Uterus (tissue), 4 donors: ENCODE results near the gene MAPKBP1. TPM values are rescaled to one million over a fixed set of nuclear protein-coding genes. Genes with fewer than 3 reads are reported as not detected.

Experiments used
- DNase-seq, 2 donors: peaks; one replicate each; pipeline ENCODE4 v3.0.0-alpha.2; 2019 to 2020
- H3K27ac ChIP-seq, 2 donors: fragments of 200-600 bp; sonication (generic); 1 replicate in 1 of 2; 2 replicates in 1 of 2; pipeline ENCODE4 v1.5.1; 2016 to 2018
- H3K27me3 ChIP-seq, 2 donors: fragments of 200-600 bp; sonication (generic); one replicate each; pipeline ENCODE4 v1.5.1; 2018 to 2019; ENCODE audit warnings: control low read depth in 1 of 2
- H3K36me3 ChIP-seq, 2 donors: fragments of 200-600 bp; sonication (generic); one replicate each; pipeline ENCODE4 v1.5.1; 2019; ENCODE audit warnings: control low read depth in 1 of 2
- H3K4me1 ChIP-seq, 2 donors: fragments of 200-600 bp; sonication (generic); one replicate each; pipeline ENCODE4 v1.5.1; 2018 to 2019; ENCODE audit warnings: control low read depth in 1 of 2
- H3K4me3 ChIP-seq, 2 donors: fragments of 200-600 bp; sonication (generic); 1 replicate in 1 of 2; 2 replicates in 1 of 2; pipeline ENCODE4 v1.5.1; 2018 to 2019; ENCODE audit warnings: mild to moderate bottlenecking in 1 of 2
- H3K9me3 ChIP-seq, 2 donors: fragments of 200-600 bp; sonication (generic); one replicate each; pipeline ENCODE4 v1.5.1; 2019; ENCODE audit warnings: control low read depth in 1 of 2
- POLR2A ChIP-seq, 2 donors: fragments of 450-650 bp; IDR thresholded peaks; one replicate each; pipeline ENCODE4 v1.6.1; 2016; ENCODE audit warnings: antibody characterized with exemption in 2 of 2, mild to moderate bottlenecking in 1 of 2, moderate library complexity in 1 of 2
- intact Hi-C: fragments of 100-400 bp; cut with DNase I; formaldehyde crosslinking; loops from one replicate; pipeline ENCODE4 v1.15.1; 2023; ENCODE audit warnings: low total_unique reads
- total RNA-seq, 4 donors: library from RNA; depleted of rRNA in 3 of 4; stranded (reverse); fragments of >200 nt in 3 of 4; gene quantifications; one replicate each; pipeline versions ENCODE4 v1.1.0 to v1.2.4, GENCODE V29; 2014 to 2023
- TF ChIP-seq, protein P1 (sequence below), 4 experiments: fragments of 200-600 bp in 2 of 4; fragments of 450-650 bp in 2 of 4; sonication (generic) in 2 of 4; IDR thresholded peaks; one replicate each; pipeline ENCODE4 v1.5.1; 2016 to 2019; ENCODE audit warnings: antibody characterized with exemption in 4 of 4, mild to moderate bottlenecking in 2 of 4, moderate library complexity in 1 of 4
- donor health status: DM: yes; HTN: yes; CAD: no.

MAPKBP1 gene
- total RNA-seq, 4 donors from 2014 or later, result 5.9 to 56.2 (median 23.5) TPM

DNA sequence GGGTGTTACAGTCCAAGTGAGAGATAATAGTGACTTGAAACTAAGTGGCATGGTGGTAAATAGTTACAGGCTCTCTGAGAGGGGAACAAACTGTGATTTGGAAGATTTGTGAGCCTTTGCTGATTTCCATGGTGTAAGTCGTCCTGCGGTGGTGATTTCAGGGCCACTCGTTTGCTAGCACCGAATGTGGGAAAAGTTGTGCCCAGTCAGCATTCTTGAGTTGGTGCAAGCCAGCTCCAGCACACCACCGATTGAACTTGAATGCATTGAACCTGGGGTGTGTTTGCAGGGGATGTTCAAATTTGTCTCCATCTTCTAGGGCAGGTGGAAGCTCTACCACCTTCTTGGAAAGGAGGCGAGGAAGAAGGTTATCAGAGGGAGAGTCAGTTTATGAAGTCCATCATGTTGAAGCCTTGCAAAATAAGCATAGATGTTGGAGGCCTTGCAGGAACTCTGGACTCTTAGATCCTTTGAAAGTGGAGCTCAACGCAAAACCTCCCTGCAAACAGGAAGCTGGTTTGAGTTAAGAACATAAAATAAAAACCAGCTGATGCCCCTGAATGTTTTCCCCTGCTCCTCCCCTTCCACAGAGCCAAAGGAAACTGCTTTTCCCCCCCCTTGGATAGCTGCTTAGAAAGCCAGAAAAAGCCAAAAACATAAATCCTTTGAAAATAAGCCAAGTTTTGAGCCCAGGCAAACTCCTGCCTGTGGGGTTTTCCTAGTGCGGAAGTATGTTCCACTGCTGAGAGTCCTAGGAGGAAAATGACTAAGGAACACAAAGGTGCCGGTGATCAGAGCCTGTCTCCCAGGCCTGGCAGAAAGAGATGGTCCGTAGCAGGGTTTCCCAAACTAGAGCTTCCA is 21.9 kb downstream of the MAPKBP1 start:
- TF ChIP-seq, protein P1, sequence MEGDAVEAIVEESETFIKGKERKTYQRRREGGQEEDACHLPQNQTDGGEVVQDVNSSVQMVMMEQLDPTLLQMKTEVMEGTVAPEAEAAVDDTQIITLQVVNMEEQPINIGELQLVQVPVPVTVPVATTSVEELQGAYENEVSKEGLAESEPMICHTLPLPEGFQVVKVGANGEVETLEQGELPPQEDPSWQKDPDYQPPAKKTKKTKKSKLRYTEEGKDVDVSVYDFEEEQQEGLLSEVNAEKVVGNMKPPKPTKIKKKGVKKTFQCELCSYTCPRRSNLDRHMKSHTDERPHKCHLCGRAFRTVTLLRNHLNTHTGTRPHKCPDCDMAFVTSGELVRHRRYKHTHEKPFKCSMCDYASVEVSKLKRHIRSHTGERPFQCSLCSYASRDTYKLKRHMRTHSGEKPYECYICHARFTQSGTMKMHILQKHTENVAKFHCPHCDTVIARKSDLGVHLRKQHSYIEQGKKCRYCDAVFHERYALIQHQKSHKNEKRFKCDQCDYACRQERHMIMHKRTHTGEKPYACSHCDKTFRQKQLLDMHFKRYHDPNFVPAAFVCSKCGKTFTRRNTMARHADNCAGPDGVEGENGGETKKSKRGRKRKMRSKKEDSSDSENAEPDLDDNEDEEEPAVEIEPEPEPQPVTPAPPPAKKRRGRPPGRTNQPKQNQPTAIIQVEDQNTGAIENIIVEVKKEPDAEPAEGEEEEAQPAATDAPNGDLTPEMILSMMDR (IDR thresholded peaks at IDR 0.05), result peak in 1 of 4 experiments; percentile 14
- TF ChIP-seq POLR2A (IDR thresholded peaks at IDR 0.05), result no peak
- Histone ChIP-seq H3K9me3 (no peaks in the 10 kb centered on the region), H3K27ac (peak overlapping the region; percentile 59 to 81), H3K36me3 (no peaks in the 10 kb centered on the region), H3K27me3 (no peaks in the 10 kb centered on the region), H3K4me1 (peaks cover 5 to 7% of the 10 kb centered on the region in 2 donors), H3K4me3 (no peak overlapping the region)
- DNase-seq, result no peak
- intact Hi-C loops, result no loop called here

DNA sequence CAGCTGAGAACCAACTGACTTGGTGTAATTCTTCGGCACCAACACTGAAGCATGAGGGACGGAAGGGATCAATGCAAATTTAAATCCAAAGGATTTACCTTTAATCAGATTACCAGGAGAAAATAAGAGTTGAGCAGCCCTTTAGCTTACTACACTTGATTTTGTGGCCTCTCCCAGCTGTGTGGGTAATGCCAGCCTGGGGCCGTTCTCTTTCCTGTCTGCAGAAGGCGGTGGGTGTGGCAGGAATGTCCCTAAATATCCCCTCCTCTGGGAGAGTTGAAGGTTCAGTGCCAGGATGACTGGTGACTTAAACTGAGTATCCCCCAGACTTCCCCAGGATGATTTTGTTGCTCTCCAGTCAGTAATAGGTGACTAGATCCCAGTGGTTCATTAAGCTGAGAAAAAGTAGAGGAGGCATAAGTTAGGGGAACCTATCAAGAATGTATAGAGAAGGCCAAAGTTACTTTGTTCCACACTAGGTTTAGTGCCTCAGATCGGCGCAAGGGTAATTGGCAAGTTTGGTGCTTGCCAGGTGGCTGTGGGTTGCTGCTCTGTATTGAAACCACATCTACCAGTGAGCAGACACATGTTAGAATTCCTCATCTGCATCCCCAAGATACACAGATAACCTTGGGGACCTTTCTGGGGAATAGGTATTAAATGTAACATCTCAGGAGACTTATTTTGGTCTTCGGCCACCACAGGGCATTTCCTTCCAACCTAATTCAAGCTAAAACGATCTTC is 23.1 kb downstream of the MAPKBP1 start:
- no peaks in the 10 kb centered on the region for H3K36me3 ChIP-seq
- intact Hi-C loops, result no loop called here
- H3K9me3 ChIP-seq, result no peaks in the 10 kb centered on the region
- no peak for DNase-seq
- peak overlapping the region; percentile 59 to 81 for H3K27ac ChIP-seq
- H3K27me3 ChIP-seq, result no peaks in the 10 kb centered on the region
- peaks cover 0 to 5% of the 10 kb centered on the region in 2 donors for H3K4me1 ChIP-seq
- no peak for TF ChIP-seq POLR2A (IDR thresholded peaks at IDR 0.05)
- TF ChIP-seq, protein P1 (IDR thresholded peaks at IDR 0.05), result no peak
- H3K4me3 ChIP-seq, result no peak overlapping the region

DNA sequence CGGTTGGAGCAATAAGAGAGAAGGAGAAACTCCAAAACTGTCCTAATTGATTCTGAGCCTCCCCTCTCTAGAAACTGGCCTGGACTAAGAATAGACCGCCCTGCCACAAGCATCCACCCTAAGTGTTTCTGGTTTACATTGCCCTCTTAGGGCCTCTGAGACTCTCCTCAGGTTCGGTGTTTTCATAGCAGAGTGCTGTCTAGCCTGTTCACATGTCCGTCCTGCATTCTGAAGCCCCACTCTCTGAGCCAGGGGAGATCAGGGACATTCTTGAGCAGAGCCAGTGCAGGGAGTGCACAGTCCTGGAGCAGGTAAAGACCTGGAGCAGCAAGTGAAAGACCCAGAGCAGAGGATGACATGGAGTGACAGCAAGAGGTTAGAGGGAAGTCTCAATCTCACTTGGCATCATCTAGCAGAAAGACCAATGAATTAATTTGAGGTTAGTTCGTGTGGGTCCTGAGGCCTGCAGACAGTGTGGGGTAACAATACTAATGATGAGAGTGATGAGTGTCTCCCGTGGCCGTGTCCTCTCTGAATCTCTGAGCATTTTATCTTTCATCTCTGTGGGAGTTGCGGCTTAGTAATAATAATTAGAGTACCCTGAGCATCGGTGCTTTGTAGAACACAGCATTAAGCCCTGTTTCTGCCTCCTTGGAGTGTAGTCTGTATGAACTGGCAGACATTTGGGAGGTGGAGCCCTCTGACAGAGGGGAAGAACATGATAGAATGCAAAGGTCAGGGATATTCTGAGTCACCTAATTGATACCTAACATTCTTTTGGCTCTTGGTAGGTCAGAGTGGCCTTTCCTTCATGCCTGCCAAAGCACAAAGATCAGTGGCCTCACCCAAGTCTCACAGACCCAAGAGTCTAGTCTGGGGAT is 24.6 kb downstream of the MAPKBP1 start:
- Histone ChIP-seq H3K27ac (no peak overlapping the region), H3K4me3 (no peak overlapping the region), H3K27me3 (no peaks in the 10 kb centered on the region), H3K9me3 (no peaks in the 10 kb centered on the region), H3K4me1 (peaks cover 0 to 5% of the 10 kb centered on the region in 2 donors), H3K36me3 (no peaks in the 10 kb centered on the region)
- intact Hi-C loops, result no loop called here
- DNase-seq, result no peak
- TF ChIP-seq, protein P1 (IDR thresholded peaks at IDR 0.05), result no peak
- no peak for TF ChIP-seq POLR2A (IDR thresholded peaks at IDR 0.05)

DNA sequence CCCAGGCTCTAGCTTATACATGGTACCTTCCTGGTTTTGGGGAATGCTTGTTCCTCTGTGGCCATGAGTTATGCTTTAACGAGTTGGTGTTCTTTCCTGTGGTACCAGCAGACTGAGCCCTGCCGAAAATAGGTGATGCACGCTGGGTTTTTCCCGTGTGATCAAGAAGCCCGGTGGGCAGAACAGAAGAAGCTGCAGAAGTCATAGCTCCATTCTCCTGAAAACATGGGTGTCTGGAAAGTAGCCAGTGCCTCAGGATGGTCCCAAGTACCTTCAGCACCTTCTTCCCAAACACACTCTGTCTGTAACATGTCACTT is 25.2 kb downstream of the MAPKBP1 start:
- no peak overlapping the region for H3K4me3 ChIP-seq
- DNase-seq, result no peak
- peaks cover 0 to 5% of the 10 kb centered on the region in 2 donors for H3K4me1 ChIP-seq
- TF ChIP-seq, protein P1 (IDR thresholded peaks at IDR 0.05), result no peak
- no peak for TF ChIP-seq POLR2A (IDR thresholded peaks at IDR 0.05)
- H3K27me3 ChIP-seq, result no peaks in the 10 kb centered on the region
- H3K27ac ChIP-seq, result no peak overlapping the region
- intact Hi-C loops, result no loop called here
- no peaks in the 10 kb centered on the region for H3K36me3 ChIP-seq
- H3K9me3 ChIP-seq, result no peaks in the 10 kb centered on the region
